ENCODE measurements around the gene TFDP2.

DNA sequence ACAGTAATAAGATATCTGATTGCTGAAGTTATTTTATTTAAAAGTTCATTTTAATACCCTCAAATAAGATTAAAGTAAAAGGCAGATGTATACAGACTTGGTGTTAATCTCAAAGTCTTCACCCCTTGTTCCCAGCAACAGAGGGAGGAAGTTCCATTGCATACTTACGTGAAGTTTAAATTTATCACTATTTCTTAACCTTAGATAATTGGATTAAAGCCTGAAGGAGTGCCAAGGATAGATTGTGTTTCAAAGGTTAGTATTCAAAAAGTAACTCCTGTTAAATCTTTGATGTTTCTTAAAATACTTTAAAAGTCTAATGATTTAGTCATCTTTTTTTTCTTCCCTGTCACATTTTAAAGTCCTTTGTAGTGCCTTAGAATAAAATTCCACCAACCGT, 233.6 kb downstream of the TFDP2 start:
- TF ChIP-seq MYC (IDR thresholded peaks at IDR 0.05; ENCODE audit: low read depth, low read length) (no peak), POLR2A (IDR thresholded peaks at IDR 0.05; ENCODE audit: extremely low read depth, insufficient read length) (no peak)

All from NB4 (cell line).